GM20431 (cell line): Measurements from ENCODE around the gene EIF4G3.
"Not testable (repeated sequence)": the region's sequence is repeated elsewhere in the genome, so short reads cannot be mapped to it uniquely, and the experiment has no call there.

ENCODE experiments used
- in situ Hi-C: fragments of 300-500 bp; cut with MseI, MboI; formaldehyde crosslinking; loops from one replicate; pipeline ENCODE4 v1.15.0; 2020; ENCODE audit warnings: low sequenced_read_pairs; ENCODE audit not compliant: unreplicated experiment

EIF4G3 gene

DNA sequence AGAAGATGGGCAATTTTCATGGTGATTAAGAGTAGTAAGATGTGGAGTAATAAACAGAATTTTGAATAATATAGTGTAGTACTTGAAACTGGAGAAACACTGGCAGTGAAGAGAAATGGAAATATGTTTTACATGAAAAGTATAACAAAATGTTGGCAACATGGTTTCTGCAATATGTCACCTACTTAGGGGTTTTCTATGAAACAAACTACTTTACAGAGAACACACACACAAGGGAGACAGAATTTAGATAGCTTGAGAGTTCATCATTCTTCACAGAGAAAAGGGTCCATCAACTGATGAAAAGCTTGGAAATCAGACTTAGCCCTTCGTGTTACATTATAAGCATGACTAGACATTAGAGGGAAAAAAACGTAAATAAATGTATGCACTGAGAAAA, 135.2 kb downstream of the EIF4G3 start:
- in situ Hi-C loops = no loop called here

DNA sequence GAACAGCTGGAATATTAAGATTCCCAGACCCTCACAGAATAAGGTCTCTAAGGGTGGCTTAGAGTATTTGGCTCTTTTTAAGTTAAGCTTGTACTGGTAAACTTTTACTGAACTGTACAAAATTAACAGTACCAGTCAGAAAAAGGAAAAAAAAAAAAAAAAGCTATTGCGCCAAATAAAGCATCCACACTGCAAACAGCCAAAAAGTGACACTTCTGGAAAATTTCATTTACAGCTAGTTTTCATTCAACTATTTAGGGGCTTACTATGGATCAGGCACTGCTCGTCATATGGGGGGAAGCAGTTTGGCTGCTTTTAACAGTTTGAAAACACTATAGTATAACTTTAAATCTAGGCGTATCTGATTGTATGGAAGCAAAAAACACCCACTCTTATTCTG, 139.6 kb downstream of the EIF4G3 start:
- in situ Hi-C loops = no loop called here

DNA sequence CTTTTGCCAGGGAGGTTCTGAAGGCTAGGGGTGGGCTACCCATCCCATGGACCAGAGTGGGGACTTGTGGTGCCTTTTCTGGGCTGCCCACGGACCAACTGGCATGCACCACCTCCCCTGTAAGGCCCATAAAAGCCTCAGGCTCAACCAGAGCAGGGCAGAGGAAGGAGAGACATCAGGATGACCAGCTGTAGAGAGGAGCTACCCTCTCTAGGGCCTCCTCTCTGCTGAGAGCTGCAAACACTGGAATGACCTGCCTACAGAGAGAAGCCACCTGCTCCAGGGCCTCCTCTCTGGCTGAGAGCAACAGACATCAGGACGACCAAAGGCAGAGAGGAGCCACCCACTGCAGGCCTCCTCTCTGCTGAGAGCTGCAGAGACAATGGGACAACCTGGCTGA, 140.9 kb downstream of the EIF4G3 start:
- in situ Hi-C loops = no loop called here

DNA sequence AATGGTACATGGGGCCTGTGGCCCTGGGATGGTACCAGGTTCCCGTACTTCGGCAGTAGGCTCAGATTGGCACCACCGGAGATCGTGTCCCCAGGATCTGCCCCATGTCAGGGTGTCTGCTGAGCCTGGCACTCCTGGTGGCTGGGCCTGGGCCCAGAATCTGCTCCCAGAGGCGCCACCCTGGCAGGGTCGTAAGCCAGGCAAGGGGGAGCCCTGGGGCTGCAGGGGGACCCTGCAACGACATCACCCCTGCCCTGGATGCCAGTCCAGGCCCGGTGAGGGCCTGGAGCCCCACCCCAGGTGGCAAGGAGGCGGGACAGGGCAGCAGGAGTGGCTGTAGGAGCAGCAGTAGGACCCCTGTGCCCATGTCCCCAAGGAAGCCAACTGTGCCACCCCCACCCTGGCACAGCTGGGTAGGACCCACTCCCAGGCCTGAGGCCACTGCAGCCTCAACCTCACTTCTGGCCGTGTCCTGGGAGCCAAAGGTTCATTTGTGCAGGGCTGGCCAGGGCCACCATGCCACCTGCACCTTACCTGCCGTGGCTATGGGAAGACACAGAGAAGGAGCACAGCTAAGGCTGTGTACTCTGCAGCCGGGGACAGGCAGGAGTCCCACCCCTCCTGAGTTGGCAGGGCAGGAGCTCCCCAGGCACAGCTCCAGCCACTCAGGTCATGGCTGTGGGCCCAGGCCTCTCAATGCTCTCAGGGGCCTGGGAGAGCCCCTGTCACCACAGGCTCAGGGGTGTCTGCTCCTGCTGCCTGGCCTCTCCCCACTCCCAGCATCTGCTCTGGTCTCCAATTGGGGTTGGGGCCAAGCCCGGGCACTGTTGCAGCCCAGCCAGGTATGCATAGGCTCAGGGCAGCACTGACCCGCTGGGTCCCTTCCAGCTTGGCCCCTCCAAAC, 141.7 kb downstream of the EIF4G3 start:
- in situ Hi-C loops = no loop called here

DNA sequence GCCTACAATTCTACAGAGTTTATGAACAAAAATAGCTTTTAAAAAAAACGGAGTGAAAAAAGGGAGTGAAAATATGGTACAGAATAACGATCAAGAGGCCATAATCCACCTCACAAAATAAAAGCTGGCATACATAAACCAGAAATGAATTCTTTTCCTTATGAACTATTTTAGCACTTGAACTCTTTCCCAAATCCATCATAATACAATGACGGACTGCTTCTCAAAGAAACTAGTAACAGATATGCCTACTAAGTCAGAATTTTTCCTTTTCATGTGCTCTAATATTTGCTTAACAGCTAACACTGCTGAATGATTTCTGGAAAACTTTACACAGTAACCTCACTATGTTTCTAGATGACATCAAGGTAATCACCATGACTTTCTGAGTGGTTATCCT, 144.0 kb downstream of the EIF4G3 start:
- in situ Hi-C loops = no loop called here

DNA sequence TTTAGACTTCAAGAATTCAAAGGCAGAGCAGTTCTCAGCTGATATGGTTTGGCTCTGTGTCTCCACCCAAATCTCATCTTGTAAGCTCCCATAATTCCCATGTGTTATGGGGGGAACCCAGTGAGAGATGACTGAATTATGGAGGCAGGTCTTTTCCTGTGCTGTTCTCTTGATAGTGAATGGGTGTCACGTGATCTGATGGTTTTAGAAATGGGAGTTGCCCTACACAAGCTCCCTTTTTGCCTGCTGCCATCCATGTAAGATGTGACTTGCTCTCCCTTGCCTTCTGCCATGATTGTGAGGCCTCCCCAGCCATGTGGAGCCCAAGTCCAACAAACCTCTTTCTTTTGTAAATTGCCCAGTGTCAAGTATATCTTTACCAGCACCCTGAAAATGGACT, 146.5 kb downstream of the EIF4G3 start:
- in situ Hi-C loops = no loop called here

DNA sequence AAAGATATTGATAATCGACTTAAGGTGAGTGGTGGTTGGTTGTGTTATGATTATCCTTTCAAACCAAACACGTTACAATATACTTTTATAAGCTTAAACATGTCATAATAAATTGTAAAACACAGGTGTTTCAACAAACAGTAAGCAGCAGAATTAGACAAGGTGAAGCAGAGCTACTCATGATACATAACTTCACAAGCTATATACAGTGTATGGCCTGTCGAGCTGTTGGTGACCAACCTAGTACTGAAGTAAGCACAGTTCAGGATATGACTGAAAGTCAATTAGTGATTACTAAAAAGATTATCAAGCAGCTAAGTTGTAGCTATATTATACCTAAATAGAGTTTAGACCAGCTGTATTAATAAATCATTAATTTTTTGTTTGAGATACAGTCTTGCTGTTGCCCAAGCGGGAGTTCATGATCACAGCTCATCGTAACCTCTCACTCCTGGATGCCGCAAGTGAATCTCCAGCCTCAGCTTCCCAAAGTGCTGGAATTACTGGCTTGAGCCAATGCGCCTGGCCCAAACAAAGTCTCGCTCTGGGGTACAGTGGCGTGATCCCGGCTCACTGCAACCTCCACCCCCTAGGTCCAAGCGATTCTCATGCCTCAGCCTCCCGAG, 148.1 kb downstream of the EIF4G3 start:
- in situ Hi-C loops = no loop called here

DNA sequence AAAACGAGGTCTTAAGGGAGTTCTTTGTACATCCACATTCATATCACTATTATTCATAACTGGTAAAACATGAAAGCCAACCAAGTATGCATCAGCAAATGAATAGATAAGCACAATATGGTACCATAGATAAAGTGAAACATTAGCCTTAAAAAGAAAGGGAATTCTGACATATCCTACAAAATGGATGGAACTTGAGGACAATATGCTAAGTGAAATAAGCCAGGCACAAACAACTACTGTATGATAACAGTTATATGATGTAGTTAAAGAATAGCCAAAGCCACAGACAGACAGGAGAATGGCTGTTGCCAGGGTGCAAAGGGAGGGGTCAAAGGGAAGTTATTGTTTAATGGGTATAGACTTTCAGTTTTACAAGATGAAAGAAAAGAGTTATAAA, 148.9 kb downstream of the EIF4G3 start:
- in situ Hi-C loops = no loop called here

DNA sequence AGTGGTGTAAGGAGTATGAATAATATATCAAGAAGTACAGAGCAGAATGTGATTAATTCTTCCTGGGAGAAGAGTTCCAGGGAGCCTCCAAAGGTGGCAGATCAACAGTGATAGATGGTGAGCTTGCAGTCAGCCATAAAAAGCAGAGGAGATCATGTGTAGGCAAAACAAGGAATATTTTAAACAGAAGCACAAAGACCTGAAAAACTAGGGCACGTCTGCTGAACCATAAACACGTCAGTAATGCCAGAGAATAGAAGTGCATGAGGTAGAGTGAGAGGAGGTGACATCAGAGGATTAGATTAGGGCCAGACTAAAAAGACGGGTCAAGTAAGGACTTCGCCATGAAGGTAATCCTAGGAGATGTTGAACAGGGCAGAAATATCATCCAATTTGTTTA, 151.8 kb downstream of the EIF4G3 start:
- in situ Hi-C loops = no loop called here

DNA sequence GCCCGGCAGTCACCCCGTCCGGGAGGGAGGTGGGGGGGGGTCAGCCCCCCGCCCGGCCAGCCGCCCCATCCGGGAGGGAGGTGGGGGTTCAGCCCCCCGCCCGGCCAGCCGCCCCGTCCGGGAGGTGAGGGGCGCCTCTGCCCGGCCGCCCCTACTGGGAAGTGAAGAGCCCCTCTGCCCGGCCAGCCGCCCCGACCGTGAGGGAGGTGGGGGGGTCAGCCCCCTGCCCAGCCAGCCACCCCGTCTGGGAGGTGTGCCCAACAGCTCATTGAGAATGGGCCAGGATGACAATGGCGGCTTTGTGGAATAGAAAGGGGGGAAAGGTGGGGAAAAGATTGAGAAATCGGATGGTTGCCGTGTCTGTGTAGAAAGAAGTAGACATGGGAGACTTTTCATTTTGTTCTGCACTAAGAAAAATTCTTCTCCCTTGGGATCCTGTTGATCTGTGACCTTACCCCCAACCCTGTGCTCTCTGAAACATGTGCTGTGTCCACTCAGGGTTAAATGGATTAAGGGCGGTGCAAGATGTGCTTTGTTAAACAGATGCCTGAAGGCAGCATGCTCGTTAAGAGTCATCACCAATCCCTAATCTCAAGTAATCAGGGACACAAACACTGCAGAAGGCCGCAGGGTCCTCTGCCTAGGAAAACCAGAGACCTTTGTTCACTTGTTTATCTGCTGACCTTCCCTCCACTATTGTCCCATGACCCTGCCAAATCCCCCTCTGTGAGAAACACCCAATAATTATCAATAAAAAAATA, 152.4 kb downstream of the EIF4G3 start:
- in situ Hi-C loops = not testable (repeated sequence)

DNA sequence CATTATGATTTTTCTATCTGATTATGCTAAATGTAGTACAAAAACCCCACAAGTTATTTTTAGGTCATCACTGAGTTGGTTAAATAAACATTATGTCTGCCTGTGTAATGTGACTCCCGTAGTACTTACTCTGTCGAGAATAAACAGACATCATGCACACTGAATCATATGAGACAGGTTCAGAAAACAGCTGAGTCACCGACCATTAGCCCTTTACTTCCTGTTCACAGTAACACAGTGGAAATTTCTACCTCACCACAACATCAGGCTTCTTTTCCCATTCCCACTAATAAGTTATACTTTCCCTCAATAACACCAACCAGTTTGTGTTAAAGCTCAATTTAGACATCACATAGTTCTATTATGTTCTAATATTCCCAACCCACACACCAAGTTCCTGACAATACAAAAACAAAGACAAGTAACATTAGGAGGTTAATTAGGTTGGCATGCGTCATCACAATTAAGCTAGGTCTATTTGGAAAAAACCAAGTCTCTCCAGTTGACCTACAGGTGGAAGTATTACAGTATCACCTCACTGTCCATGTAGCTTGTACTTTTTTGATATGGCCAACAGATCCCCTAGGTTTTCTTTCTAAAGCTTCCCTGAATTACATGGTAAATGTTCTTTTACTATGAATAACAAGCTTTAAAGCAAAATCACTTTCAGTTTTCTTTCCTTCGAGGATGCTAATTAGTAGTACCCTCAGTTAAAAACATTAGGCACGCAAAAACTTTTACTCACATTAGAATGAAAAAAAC, 154.2 kb downstream of the EIF4G3 start:
- in situ Hi-C loops = no loop called here

DNA sequence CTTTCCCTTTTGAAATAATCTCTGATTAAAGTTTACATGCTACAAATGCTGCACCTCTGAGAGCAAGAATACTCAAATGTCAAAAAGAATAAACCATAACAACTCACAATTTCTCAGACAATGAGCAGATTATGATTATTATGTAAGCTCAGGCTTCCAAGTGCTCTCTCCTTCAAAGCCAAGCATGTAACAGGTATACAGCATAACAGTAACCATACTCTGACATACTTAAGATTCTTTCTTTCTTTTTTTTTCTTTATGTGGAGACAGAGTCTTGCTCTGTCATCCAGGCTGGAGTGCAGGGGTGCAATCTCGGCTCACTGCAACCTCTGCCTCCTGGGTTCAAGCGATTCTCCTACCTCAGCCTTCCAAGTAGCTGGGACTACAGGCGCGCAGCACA, 155.4 kb downstream of the EIF4G3 start:
- in situ Hi-C loops = no loop called here

DNA sequence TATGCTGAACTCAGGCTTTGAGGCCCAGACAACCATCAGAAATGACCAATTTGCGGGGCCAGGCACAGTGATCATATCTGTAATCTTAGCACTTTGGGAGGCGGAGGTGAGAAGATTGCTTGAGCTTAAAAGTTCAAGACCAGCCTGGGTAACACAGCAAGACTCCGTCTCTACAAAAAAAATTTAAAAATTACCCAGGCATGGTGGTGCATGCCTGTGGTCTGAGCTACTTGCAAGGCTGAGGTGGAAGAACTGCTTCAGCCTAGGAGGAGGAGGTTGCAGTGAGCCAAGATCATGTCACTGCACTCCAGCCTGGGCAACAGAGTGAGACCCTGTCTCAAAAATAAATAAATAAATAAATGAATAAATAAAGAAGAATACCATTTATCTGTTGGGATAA, 156.5 kb downstream of the EIF4G3 start:
- in situ Hi-C loops = no loop called here

DNA sequence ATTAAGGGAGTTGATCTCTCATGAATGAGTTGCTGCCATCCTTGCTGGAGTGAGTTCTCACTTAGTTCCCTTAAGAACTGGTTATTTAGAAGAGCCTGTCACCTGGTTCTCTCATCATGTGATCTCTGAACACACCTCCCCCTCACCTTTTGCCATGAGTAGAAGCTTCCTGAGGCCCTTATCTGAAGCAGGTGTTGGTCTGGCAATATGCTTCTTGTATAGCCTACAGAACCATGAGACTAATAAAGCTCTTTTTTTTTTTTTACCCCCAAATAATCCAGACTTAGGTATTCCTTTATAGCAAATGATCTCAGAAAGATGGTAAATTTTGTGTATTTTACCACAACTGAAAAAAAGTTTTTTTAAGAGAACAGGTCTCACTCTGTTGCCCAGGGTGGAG, 158.0 kb downstream of the EIF4G3 start:
- in situ Hi-C loops = no loop called here

DNA sequence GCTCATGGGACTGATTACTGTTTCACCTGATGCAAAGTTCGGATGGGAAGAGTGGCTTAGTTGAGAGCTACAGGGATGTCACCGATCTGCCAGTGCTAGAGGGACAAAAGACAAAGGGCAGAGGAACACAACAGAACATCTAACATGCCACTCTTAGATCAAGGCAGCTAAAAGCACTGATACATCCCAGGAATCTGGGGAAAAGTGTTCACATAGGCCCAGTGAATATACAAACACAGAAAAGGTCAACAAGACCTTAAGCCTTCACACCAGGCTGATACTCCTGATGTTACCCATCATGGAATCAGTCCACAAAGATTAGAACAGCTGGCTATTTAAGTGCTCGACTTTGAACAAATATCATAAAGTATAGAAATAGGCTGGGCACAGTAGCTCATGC, 163.2 kb downstream of the EIF4G3 start:
- in situ Hi-C loops = no loop called here

DNA sequence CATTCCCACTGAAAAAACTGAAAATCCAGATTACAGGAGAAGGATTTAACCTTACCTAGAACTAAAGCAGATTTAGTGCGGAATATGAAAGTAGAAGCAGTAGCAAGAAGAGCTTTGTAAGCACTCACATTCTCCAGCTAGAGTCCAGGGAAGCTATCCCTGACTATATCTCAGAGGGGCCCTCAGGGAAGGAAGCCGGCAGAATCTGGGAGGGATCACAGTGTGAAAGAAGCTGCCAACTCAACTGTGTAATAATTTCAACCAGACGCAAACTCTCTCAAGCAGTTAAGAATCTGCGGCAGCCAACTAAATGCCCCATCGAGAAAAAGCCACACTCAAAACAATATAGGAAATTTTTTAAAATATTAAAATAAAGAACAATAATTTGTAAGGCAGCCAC, 163.8 kb downstream of the EIF4G3 start:
- in situ Hi-C loops = no loop called here

DNA sequence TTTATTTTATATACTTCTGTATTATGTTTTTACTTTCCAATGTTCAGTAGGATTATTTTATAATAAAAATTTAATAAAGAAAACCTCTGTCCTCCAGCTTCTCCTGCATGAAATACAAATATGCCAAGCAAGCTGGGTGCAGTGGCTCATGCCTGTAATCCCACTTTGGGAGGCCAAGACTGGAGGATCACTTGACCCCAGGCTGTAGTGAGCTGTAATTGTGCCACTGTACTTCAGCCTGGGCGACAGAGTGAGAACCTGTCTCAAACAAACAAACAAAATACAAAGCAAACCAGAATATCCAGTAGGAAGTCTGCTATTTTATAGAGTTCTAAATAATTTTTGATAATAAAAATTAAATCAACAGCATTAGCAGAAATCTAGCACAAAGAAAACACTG, 168.8 kb downstream of the EIF4G3 start:
- in situ Hi-C loops = no loop called here

DNA sequence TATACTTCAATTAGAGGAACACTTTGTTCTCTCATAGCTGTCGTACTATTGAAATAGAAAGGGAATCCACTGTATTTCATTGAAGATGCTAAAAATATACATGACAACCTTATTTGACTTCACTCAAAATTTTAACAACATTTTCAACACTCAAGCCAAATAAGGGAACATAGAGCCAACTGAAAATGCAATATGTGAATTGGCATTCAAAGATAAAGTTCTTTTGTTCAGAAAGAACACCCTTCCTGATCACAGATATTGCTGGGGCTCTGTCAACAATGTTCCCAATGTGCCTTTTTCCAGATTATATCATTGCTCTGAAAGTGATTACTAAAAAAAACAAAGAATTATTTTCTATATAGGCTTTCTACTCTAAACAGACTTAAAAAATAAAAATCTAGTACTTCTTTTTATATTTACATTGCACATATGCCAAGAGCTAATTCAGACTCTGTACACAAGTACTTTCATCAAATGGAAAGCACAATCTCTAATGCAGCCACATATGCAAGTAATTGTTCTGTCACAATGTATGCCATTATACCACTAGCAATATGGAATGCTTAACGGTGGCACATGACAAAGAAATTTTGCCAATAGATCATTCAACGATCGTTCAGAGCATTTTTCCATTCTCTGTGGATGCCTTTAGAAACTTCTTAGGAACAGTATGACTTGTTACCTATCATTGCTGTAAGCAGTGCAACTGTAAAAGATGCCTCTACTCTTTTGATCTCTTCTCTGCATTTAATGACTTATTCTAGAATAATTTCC, 171.0 kb downstream of the EIF4G3 start:
- in situ Hi-C loops = no loop called here

DNA sequence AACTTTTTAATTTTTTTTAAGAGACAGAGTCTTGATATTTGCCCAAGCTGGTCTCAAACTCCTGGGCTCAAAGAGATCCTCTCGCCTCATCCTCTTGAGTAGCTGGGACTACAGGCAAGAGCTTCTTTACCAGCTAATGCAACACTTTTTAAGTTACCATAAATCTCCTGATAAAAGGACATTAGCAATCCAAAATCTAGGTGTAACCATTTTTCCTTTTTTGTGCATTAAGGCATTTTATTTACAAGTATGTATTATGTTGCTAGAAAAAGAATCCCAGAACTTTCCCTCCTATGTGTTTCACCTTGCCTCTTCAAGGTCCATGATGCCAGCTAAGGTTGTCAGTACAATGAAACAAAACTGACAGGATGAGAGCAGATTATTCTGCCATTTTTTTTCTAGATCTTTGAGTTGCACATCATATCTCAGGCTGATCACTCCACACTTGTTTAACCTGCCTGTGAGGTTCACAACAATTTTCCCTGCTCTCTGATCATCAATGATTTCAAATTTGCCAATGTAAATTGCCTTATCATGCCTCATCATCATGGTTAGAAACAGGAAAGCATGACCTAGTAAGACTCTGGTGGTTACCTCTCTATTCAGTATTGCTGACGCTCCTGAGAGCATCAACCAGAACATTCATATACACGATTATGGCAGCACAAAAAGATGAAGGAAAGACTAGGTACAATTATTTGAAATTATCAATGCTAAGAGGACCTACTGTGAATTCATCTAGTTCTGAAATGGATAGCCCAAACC, 173.2 kb downstream of the EIF4G3 start:
- in situ Hi-C loops = no loop called here
